ACC112 (cell line): ENCODE results near the gene DIPK1C.

ENCODE experiments used
- H2AFZ ChIP-seq: fragments of 200-600 bp; sonication (generic); one replicate; pipeline ENCODE4 v1.6.0; 2017; ENCODE audit warnings: antibody characterized with exemption, low read length; ENCODE audit not compliant: unreplicated experiment
- H3K27ac ChIP-seq: fragments of 200-600 bp; sonication (generic); 2 replicates; pipeline ENCODE4 v1.5.1; 2014; ENCODE audit warnings: low read depth, mild to moderate bottlenecking, antibody characterized with exemption, low read length, moderate library complexity
- H3K27me3 ChIP-seq: fragments of 200-600 bp; sonication (generic); 2 replicates; pipeline ENCODE4 v1.6.1; 2014; ENCODE audit warnings: mild to moderate bottlenecking, antibody characterized with exemption, low read length, moderate library complexity, mixed read lengths; ENCODE audit not compliant: insufficient read depth
- H3K36me3 ChIP-seq: fragments of 200-600 bp; sonication (generic); 2 replicates; pipeline ENCODE4 v1.6.1; 2016; ENCODE audit warnings: mild to moderate bottlenecking, antibody characterized with exemption, low read length, moderate library complexity, mixed read lengths; ENCODE audit not compliant: insufficient read depth
- H3K4me1 ChIP-seq: fragments of 200-600 bp; sonication (generic); one replicate; pipeline ENCODE4 v1.6.1; 2016; ENCODE audit warnings: low read length, mixed read lengths; ENCODE audit not compliant: insufficient read depth, unreplicated experiment, control insufficient read depth
- H3K4me3 ChIP-seq: fragments of 200-600 bp; sonication (generic); 2 replicates; pipeline ENCODE4 v1.5.1; 2014; ENCODE audit warnings: mild to moderate bottlenecking, low read depth, low read length
- H3K79me2 ChIP-seq: fragments of 200-600 bp; sonication (generic); one replicate; pipeline ENCODE4 v1.6.0; 2016; ENCODE audit warnings: low read length; ENCODE audit not compliant: control insufficient read depth, unreplicated experiment, insufficient read depth

DIPK1C gene

DNA sequence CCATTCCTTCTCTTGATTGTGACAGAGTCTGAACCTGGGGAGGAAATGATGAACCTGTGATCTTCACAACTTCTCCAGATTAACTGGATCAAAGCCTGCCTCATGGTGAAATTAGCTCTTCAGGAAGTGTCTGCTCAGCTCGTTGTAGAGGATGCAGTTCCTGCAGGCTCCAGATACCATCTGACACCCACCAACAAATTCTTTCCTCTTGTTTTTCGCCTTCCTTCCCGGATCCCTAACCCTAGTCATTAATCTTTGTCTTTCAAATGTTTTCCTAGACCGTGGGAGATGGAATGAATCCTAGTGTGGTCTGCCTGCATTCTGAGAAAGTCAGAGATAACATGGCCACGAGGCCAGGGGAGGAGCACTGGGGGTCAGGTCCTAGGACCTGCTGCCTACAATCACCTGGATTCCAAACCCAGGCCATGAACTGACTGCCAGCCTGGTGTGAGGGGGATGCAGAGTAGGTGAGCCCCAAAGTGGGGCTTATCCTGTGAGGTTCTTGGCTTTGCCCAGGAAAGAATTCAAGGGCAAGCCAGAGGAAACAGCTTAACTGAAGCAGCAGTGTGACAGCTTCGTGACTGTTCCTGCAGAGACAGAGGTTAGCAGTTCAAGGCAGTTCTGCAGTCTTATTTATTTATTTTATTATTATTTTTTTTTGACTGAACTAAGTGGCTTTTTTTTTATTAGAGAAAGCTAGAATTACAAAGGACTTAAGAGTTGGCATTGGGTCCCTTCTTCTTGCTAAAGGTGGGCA lies 67.8 kb downstream of the DIPK1C start:
- Histone ChIP-seq H3K4me1 (no peaks in the 10 kb centered on the region), H3K36me3 (no peaks in the 10 kb centered on the region), H2AFZ (no peak overlapping the region), H3K27me3 (peaks cover 77% of the 10 kb centered on the region), H3K4me3 (no peak overlapping the region), H3K79me2 (no peaks in the 10 kb centered on the region), H3K27ac (no peak overlapping the region)

DNA sequence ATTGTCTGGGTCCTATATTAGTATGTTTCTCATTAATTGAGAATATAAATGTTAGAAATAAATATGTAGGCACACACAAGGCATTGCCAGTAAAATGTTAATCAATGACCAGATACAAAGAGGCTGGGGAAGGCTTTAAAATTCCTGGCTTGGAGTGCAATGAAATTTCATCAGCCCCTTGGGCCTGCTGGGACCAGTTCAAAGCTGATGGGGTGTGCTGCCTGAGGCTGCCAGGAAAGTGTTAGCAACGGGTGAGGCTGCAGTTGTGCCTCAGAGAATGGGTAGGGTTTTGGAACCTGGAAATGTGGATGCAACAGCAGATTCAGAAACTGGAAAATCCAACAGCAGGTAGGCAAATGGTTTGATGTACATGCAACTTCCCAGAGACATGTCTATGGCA lies 68.9 kb downstream of the DIPK1C start:
- Histone ChIP-seq H3K79me2 (no peaks in the 10 kb centered on the region), H3K4me1 (no peaks in the 10 kb centered on the region), H3K27me3 (peaks cover 74% of the 10 kb centered on the region), H3K4me3 (no peak overlapping the region), H3K36me3 (no peaks in the 10 kb centered on the region), H3K27ac (no peak overlapping the region), H2AFZ (no peak overlapping the region)

DNA sequence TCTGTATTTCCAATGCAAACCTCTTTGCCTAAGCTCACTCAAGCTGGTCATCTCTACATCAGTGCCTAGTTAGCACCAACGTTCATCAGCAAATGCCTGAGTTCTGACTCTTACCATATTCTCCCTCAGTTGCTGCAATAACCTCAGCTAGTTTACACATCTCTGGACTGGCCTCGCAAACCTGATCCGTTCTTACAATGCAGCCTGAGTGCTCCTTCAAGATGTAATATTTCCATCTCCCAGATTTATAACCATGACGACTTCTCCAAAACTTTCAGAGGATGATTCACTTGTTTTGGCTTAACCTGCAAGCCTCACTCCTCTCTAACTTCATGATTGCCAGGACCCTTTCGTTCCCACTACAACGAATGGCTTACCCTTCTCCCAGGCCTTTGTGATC lies 69.7 kb downstream of the DIPK1C start:
- Histone ChIP-seq H3K27ac (no peak overlapping the region), H3K4me1 (no peaks in the 10 kb centered on the region), H3K27me3 (peaks cover 71% of the 10 kb centered on the region), H2AFZ (no peak overlapping the region), H3K36me3 (no peaks in the 10 kb centered on the region), H3K4me3 (no peak overlapping the region), H3K79me2 (no peaks in the 10 kb centered on the region)
